Hematopoietic multipotent progenitor cell (in vitro differentiated cells): ENCODE data around the gene FRMPD4. TPM values are rescaled to one million over a fixed set of nuclear protein-coding genes. Genes with fewer than 3 reads are reported as not detected.

Experiments
- DNase-seq, 3 donors: peaks; one replicate each; pipeline ENCODE4 v3.0.0-alpha.2; 2011 to 2015; ENCODE audit warnings: low read depth in 2 of 3, low spot score in 2 of 3
- total RNA-seq: library from RNA; depleted of rRNA; stranded (reverse); fragments of >200 nt; gene quantifications from one replicate; pipeline ENCODE4 v1.2.3, GENCODE V29; 2012

FRMPD4 gene
- total RNA-seq, 1 donor = not detected

- DNase-seq = no peak
Measured at GRCh38 chrX:12292996-12293765, 154.9 kb downstream of the FRMPD4 start.

GRCh38 chrX:12297353-12297752, 159.1 kb downstream of the FRMPD4 start:
- no peak for DNase-seq

GRCh38 chrX:12301288-12301687, 163.0 kb downstream of the FRMPD4 start:
- no peak for DNase-seq

- no peak for DNase-seq
Measured at GRCh38 chrX:12304261-12304660, 166.0 kb downstream of the FRMPD4 start.

GRCh38 chrX:12307961-12308360, 169.7 kb downstream of the FRMPD4 start:
- DNase-seq = no peak

- DNase-seq = no peak
Measured at GRCh38 chrX:12308420-12308819, 170.1 kb downstream of the FRMPD4 start.

GRCh38 chrX:12309040-12309743, 170.9 kb downstream of the FRMPD4 start:
- DNase-seq = no peak

- no peak for DNase-seq
Measured at GRCh38 chrX:12309744-12310076, 171.4 kb downstream of the FRMPD4 start.

- no peak for DNase-seq
Measured at GRCh38 chrX:12314651-12315050, 176.4 kb downstream of the FRMPD4 start.

- DNase-seq = no peak
Measured at GRCh38 chrX:12315526-12315925, 177.3 kb downstream of the FRMPD4 start.

- DNase-seq = no peak
Measured at GRCh38 chrX:12319003-12319519, 180.8 kb downstream of the FRMPD4 start.

GRCh38 chrX:12319992-12320391, 181.7 kb downstream of the FRMPD4 start:
- DNase-seq = no peak

- DNase-seq = no peak
Measured at GRCh38 chrX:12322031-12322430, 183.8 kb downstream of the FRMPD4 start.

- DNase-seq = no peak
Measured at GRCh38 chrX:12325171-12325570, 186.9 kb downstream of the FRMPD4 start.

- no peak for DNase-seq
Measured at GRCh38 chrX:12327836-12328235, 189.6 kb downstream of the FRMPD4 start.

- DNase-seq = no peak
Measured at GRCh38 chrX:12329476-12329875, 191.2 kb downstream of the FRMPD4 start.

GRCh38 chrX:12330841-12331240, 192.6 kb downstream of the FRMPD4 start:
- DNase-seq = no peak

- DNase-seq = no peak
Measured at GRCh38 chrX:12332786-12333347, 194.6 kb downstream of the FRMPD4 start.

- no peak for DNase-seq
Measured at GRCh38 chrX:12339921-12340320, 201.6 kb downstream of the FRMPD4 start.

GRCh38 chrX:12344954-12345353, 206.7 kb downstream of the FRMPD4 start:
- DNase-seq = no peak

- no peak for DNase-seq
Measured at GRCh38 chrX:12349201-12349600, 210.9 kb downstream of the FRMPD4 start.

GRCh38 chrX:12352922-12353321, 214.6 kb downstream of the FRMPD4 start:
- no peak for DNase-seq
